Measurements from ENCODE around the gene OR11A1.

The OR11A1 gene

GRCh38 chr6:29483186-29483585 lies 26.3 kb upstream of the OR11A1 start:
- WGBS, 2 experiments (ENCODE audit: insufficient coverage in 2 of 2), result 81 to 88% methylated on average over 1 to 2 of the region's 3 CpGs
- Histone ChIP-seq H3K27ac (ENCODE audit: low read depth, low read length, severe bottlenecking) (no peak overlapping the region), H3K4me3 (ENCODE audit: extremely low read depth, insufficient read depth, low read length, poor library complexity, severe bottlenecking) (no peak overlapping the region), H3K9me3 (ENCODE audit: control insufficient read depth, low read length) (no peaks in the 10 kb centered on the region), H3K36me3 (ENCODE audit: control insufficient read depth, insufficient read depth, low read length) (no peaks in the 10 kb centered on the region), H3K4me1 (ENCODE audit: control insufficient read depth, insufficient read depth, low read length, poor library complexity, severe bottlenecking) (no peaks in the 10 kb centered on the region)

GRCh38 chr6:29479560-29479959 lies 22.7 kb upstream of the OR11A1 start:
- Histone ChIP-seq H3K27ac (ENCODE audit: low read depth, low read length, severe bottlenecking) (no peak overlapping the region), H3K9me3 (ENCODE audit: control insufficient read depth, low read length) (no peaks in the 10 kb centered on the region), H3K4me1 (ENCODE audit: control insufficient read depth, insufficient read depth, low read length, poor library complexity, severe bottlenecking) (no peaks in the 10 kb centered on the region), H3K4me3 (ENCODE audit: extremely low read depth, insufficient read depth, low read length, poor library complexity, severe bottlenecking) (no peak overlapping the region), H3K36me3 (ENCODE audit: control insufficient read depth, insufficient read depth, low read length) (no peaks in the 10 kb centered on the region)
- 76 to 100% methylated on average over 2 of the region's 2 CpGs for WGBS, 2 experiments (ENCODE audit: insufficient coverage in 2 of 2)

- 82 to 92% methylated on average over 4 to 5 of the region's 5 CpGs for WGBS, 2 experiments (ENCODE audit: insufficient coverage in 2 of 2)
- Histone ChIP-seq H3K4me3 (ENCODE audit: extremely low read depth, insufficient read depth, low read length, poor library complexity, severe bottlenecking) (no peak overlapping the region), H3K36me3 (ENCODE audit: control insufficient read depth, insufficient read depth, low read length) (no peaks in the 10 kb centered on the region), H3K27ac (ENCODE audit: low read depth, low read length, severe bottlenecking) (no peak overlapping the region), H3K9me3 (ENCODE audit: control insufficient read depth, low read length) (no peaks in the 10 kb centered on the region), H3K4me1 (ENCODE audit: control insufficient read depth, insufficient read depth, low read length, poor library complexity, severe bottlenecking) (no peaks in the 10 kb centered on the region)
Observed at GRCh38 chr6:29478740-29479139, 21.9 kb upstream of the OR11A1 start.

- Histone ChIP-seq H3K36me3 (ENCODE audit: control insufficient read depth, insufficient read depth, low read length) (no peaks in the 10 kb centered on the region), H3K4me1 (ENCODE audit: control insufficient read depth, insufficient read depth, low read length, poor library complexity, severe bottlenecking) (no peaks in the 10 kb centered on the region), H3K9me3 (ENCODE audit: control insufficient read depth, low read length) (no peaks in the 10 kb centered on the region), H3K27ac (ENCODE audit: low read depth, low read length, severe bottlenecking) (no peak overlapping the region), H3K4me3 (ENCODE audit: extremely low read depth, insufficient read depth, low read length, poor library complexity, severe bottlenecking) (no peak overlapping the region)
- WGBS, 2 experiments (ENCODE audit: insufficient coverage in 2 of 2), result 90% methylated on average over 3 to 5 of the region's 5 CpGs
Observed at GRCh38 chr6:29477923-29478450, 21.1 kb upstream of the OR11A1 start.

- Histone ChIP-seq H3K4me1 (ENCODE audit: control insufficient read depth, insufficient read depth, low read length, poor library complexity, severe bottlenecking) (no peaks in the 10 kb centered on the region), H3K36me3 (ENCODE audit: control insufficient read depth, insufficient read depth, low read length) (no peaks in the 10 kb centered on the region), H3K27ac (ENCODE audit: low read depth, low read length, severe bottlenecking) (no peak overlapping the region), H3K9me3 (ENCODE audit: control insufficient read depth, low read length) (no peaks in the 10 kb centered on the region), H3K4me3 (ENCODE audit: extremely low read depth, insufficient read depth, low read length, poor library complexity, severe bottlenecking) (no peak overlapping the region)
- no CpG with 5 or more reads among the region's 2 CpGs for WGBS, 2 experiments (ENCODE audit: insufficient coverage in 2 of 2)
Observed at GRCh38 chr6:29474996-29475395, 18.1 kb upstream of the OR11A1 start.

- peak overlapping the region; percentile 55 for H3K27ac ChIP-seq (ENCODE audit: low read depth, low read length, severe bottlenecking)
- H3K4me1 ChIP-seq (ENCODE audit: control insufficient read depth, insufficient read depth, low read length, poor library complexity, severe bottlenecking), result no peaks in the 10 kb centered on the region
- no peaks in the 10 kb centered on the region for H3K9me3 ChIP-seq (ENCODE audit: control insufficient read depth, low read length)
- H3K4me3 ChIP-seq (ENCODE audit: extremely low read depth, insufficient read depth, low read length, poor library complexity, severe bottlenecking), result no peak overlapping the region
- WGBS, 2 experiments (ENCODE audit: insufficient coverage in 2 of 2), result 81 to 100% methylated on average over 2 to 3 of the region's 6 CpGs
- H3K36me3 ChIP-seq (ENCODE audit: control insufficient read depth, insufficient read depth, low read length), result no peaks in the 10 kb centered on the region
Observed at GRCh38 chr6:29466241-29466640, 9.4 kb upstream of the OR11A1 start.

- WGBS, 2 experiments (ENCODE audit: insufficient coverage in 2 of 2), result 83 to 100% methylated on average over 1 to 2 of the region's 2 CpGs
- no peak overlapping the region for H3K27ac ChIP-seq (ENCODE audit: low read depth, low read length, severe bottlenecking)
Observed at GRCh38 chr6:29465801-29466200, 8.9 kb upstream of the OR11A1 start.

GRCh38 chr6:29465279-29465678 lies 8.4 kb upstream of the OR11A1 start:
- no peaks in the 10 kb centered on the region for H3K9me3 ChIP-seq (ENCODE audit: control insufficient read depth, low read length)
- H3K36me3 ChIP-seq (ENCODE audit: control insufficient read depth, insufficient read depth, low read length), result no peaks in the 10 kb centered on the region
- H3K4me3 ChIP-seq (ENCODE audit: extremely low read depth, insufficient read depth, low read length, poor library complexity, severe bottlenecking), result no peak overlapping the region
- no peaks in the 10 kb centered on the region for H3K4me1 ChIP-seq (ENCODE audit: control insufficient read depth, insufficient read depth, low read length, poor library complexity, severe bottlenecking)
- WGBS, 2 experiments (ENCODE audit: insufficient coverage in 2 of 2), result 89 to 93% methylated on average over 1 to 2 of the region's 2 CpGs
- H3K27ac ChIP-seq (ENCODE audit: low read depth, low read length, severe bottlenecking), result no peak overlapping the region

More at GRCh38 chr6:29465801-29466200, 8.9 kb upstream of the OR11A1 start:
- H3K36me3 ChIP-seq (ENCODE audit: control insufficient read depth, insufficient read depth, low read length), result no peaks in the 10 kb centered on the region
- no peaks in the 10 kb centered on the region for H3K4me1 ChIP-seq (ENCODE audit: control insufficient read depth, insufficient read depth, low read length, poor library complexity, severe bottlenecking)
- no peaks in the 10 kb centered on the region for H3K9me3 ChIP-seq (ENCODE audit: control insufficient read depth, low read length)
- H3K4me3 ChIP-seq (ENCODE audit: extremely low read depth, insufficient read depth, low read length, poor library complexity, severe bottlenecking), result no peak overlapping the region

- no peak overlapping the region for H3K4me3 ChIP-seq (ENCODE audit: extremely low read depth, insufficient read depth, low read length, poor library complexity, severe bottlenecking)
- H3K9me3 ChIP-seq (ENCODE audit: control insufficient read depth, low read length), result no peaks in the 10 kb centered on the region
- H3K4me1 ChIP-seq (ENCODE audit: control insufficient read depth, insufficient read depth, low read length, poor library complexity, severe bottlenecking), result no peaks in the 10 kb centered on the region
- no peak overlapping the region for H3K27ac ChIP-seq (ENCODE audit: low read depth, low read length, severe bottlenecking)
- H3K36me3 ChIP-seq (ENCODE audit: control insufficient read depth, insufficient read depth, low read length), result no peaks in the 10 kb centered on the region
- 92 to 94% methylated on average over 4 to 5 of the region's 6 CpGs for WGBS, 2 experiments (ENCODE audit: insufficient coverage in 2 of 2)
Observed at GRCh38 chr6:29462022-29462421, 5.2 kb upstream of the OR11A1 start.

- 75 to 100% methylated on average over 1 to 3 of the region's 5 CpGs for WGBS, 2 experiments (ENCODE audit: insufficient coverage in 2 of 2)
- no peaks in the 10 kb centered on the region for H3K9me3 ChIP-seq (ENCODE audit: control insufficient read depth, low read length)
Observed at GRCh38 chr6:29461021-29461814, 4.3 kb upstream of the OR11A1 start.

More at GRCh38 chr6:29461021-29461814, 4.3 kb upstream of the OR11A1 start:
- Histone ChIP-seq H3K4me1 (ENCODE audit: control insufficient read depth, insufficient read depth, low read length, poor library complexity, severe bottlenecking) (no peaks in the 10 kb centered on the region), H3K27ac (ENCODE audit: low read depth, low read length, severe bottlenecking) (no peak overlapping the region), H3K4me3 (ENCODE audit: extremely low read depth, insufficient read depth, low read length, poor library complexity, severe bottlenecking) (no peak overlapping the region), H3K36me3 (ENCODE audit: control insufficient read depth, insufficient read depth, low read length) (no peaks in the 10 kb centered on the region)
